Keratinocyte (primary cell): ENCODE results near the gene GLS. TPM values are rescaled to one million over a fixed set of nuclear protein-coding genes. Genes with fewer than 3 reads are reported as not detected.
A peak's percentile ranks its signal among the peaks of the same experiment; 100 is the strongest.

Source experiments
- DNase-seq: peaks from one replicate; pipeline ENCODE4 v3.0.0-alpha.2; 2011; ENCODE audit warnings: low read depth, missing footprints, low spot score
- FAIRE-seq: peaks from 2 replicates; lab custom pipeline; 2011; peaks lifted over from hg19 to GRCh38; lab: Jason Lieb, UNC
- H2AFZ ChIP-seq: 2 replicates; pipeline ENCODE4 v1.6.0; 2012; ENCODE audit warnings: low read length, control low read depth, inconsistent platforms; ENCODE audit not compliant: control insufficient read depth
- H3K27ac ChIP-seq: 2 replicates; pipeline ENCODE4 v1.5.1; 2011; ENCODE audit warnings: low read length; ENCODE audit not compliant: control insufficient read depth, insufficient read depth
- H3K27me3 ChIP-seq: 3 replicates; pipeline ENCODE4 v1.6.0; 2011; ENCODE audit warnings: low read length; ENCODE audit not compliant: control insufficient read depth, insufficient read depth; ENCODE audit errors: extremely low read depth
- H3K36me3 ChIP-seq, 2 experiments: 2 replicates in 1 of 2; 3 replicates in 1 of 2; pipeline ENCODE4 v1.5.1; 2011; ENCODE audit warnings: low read length in 2 of 2, mild to moderate bottlenecking in 1 of 2; ENCODE audit not compliant: control insufficient read depth in 2 of 2, insufficient read depth in 2 of 2; ENCODE audit errors: extremely low read depth in 1 of 2
- H3K4me1 ChIP-seq: 3 replicates; pipeline ENCODE4 v1.5.1; 2011; ENCODE audit warnings: low read length; ENCODE audit not compliant: control insufficient read depth, insufficient read depth; ENCODE audit errors: extremely low read depth
- H3K4me2 ChIP-seq: 3 replicates; pipeline ENCODE4 v1.6.0; 2011; ENCODE audit warnings: low read depth, low read length; ENCODE audit not compliant: control insufficient read depth, insufficient read depth; ENCODE audit errors: extremely low read depth
- H3K4me3 ChIP-seq, 3 experiments: fragments of 200-600 bp in 1 of 3; sonication (generic) in 1 of 3; 2 replicates in 2 of 3; 3 replicates in 1 of 3; pipeline ENCODE4 v1.5.1; 2011 to 2016; ENCODE audit warnings: low read length in 3 of 3, mild to moderate bottlenecking in 3 of 3, control low read depth in 2 of 3, inconsistent platforms in 1 of 3, low read depth in 1 of 3, mixed read lengths in 1 of 3, mixed run types in 1 of 3, moderate library complexity in 1 of 3; ENCODE audit not compliant: control insufficient read depth in 2 of 3, insufficient read depth in 2 of 3; ENCODE audit errors: extremely low read depth in 1 of 3
- H3K79me2 ChIP-seq: 2 replicates; pipeline ENCODE4 v1.6.0; 2012; ENCODE audit warnings: low read length; ENCODE audit not compliant: control insufficient read depth, insufficient read depth
- H3K9ac ChIP-seq: 3 replicates; pipeline ENCODE4 v1.6.0; 2011; ENCODE audit warnings: low read length; ENCODE audit not compliant: control insufficient read depth, insufficient read depth; ENCODE audit errors: extremely low read depth
- H3K9me1 ChIP-seq: 3 replicates; pipeline ENCODE4 v1.6.0; 2011; ENCODE audit warnings: low read length; ENCODE audit not compliant: control insufficient read depth, insufficient read depth; ENCODE audit errors: extremely low read depth
- H3K9me3 ChIP-seq: 2 replicates; pipeline ENCODE4 v1.5.1; 2012; ENCODE audit warnings: low read depth, low read length; ENCODE audit not compliant: control insufficient read depth
- H4K20me1 ChIP-seq: 3 replicates; pipeline ENCODE4 v1.6.0; 2011; ENCODE audit warnings: low read length; ENCODE audit not compliant: control insufficient read depth, insufficient read depth; ENCODE audit errors: extremely low read depth
- CTCF ChIP-seq, 3 experiments: IDR thresholded peaks in 1 of 3; conservative IDR thresholded peaks in 1 of 3; optimal IDR thresholded peaks in 1 of 3; 2 replicates in 2 of 3; 3 replicates in 1 of 3; pipeline versions ENCODE3 to v1.5.1; 2011; ENCODE audit warnings: low read length in 3 of 3, mild to moderate bottlenecking in 3 of 3, moderate library complexity in 2 of 3, control low read depth in 1 of 3, inconsistent platforms in 1 of 3; ENCODE audit not compliant: insufficient read depth in 2 of 3; ENCODE audit errors: extremely low read depth in 1 of 3
- EZH2 ChIP-seq: IDR thresholded peaks from one replicate; pipeline ENCODE4 v1.6.1; 2012; ENCODE audit warnings: inconsistent platforms, mild to moderate bottlenecking, low read length, moderate library complexity
- dilution Hi-C: fragments of 300-500 bp; cut with MboI; formaldehyde crosslinking; loops from one replicate; pipeline ENCODE4 v1.7.0; 2020; ENCODE audit warnings: low sequenced_read_pairs; ENCODE audit not compliant: extremely low pct_ligation_motif_present
- polyA plus RNA-seq, 5 experiments: library from polyadenylated mRNA; depleted of rRNA in 3 of 5; stranded (reverse) in 3 of 5; stranded (forward) in 1 of 5; unstranded in 1 of 5; fragments of >200 nt; gene quantifications; 1 replicate in 1 of 5; 2 replicates in 3 of 5; 3 replicates in 1 of 5; pipeline versions ENCODE4 v1.2.1 to v1.2.3, GENCODE V29; 2011 to 2012; ENCODE audit warnings: missing spikeins in 2 of 5, low read depth in 1 of 5, low replicate concordance in 1 of 5

Gene GLS
- polyA plus RNA-seq, 1 donor (not counting 4 experiments of a cell fraction or from before 2014, with no cell fraction given): 130 TPM

GRCh38 chr2:190881598-190882410 is 1.2 kb downstream of the GLS start:
- dilution Hi-C loops: no loop called here
- Histone ChIP-seq H3K4me3 (peak overlapping the region; percentile 55 to 99 (median 87)), H3K4me1 (peaks cover 39% of the 10 kb centered on the region), H2AFZ (peak overlapping the region; percentile 36), H3K9me3 (no peaks in the 10 kb centered on the region), H3K9ac (peak overlapping the region; percentile 96), H3K27ac (peak overlapping the region; percentile 91), H4K20me1 (peaks cover 19% of the 10 kb centered on the region), H3K9me1 (no peaks in the 10 kb centered on the region), H3K36me3 (peaks cover 2 to 7% of the 10 kb centered on the region in 2 experiments), H3K27me3 (no peaks in the 10 kb centered on the region), H3K79me2 (peaks cover 60% of the 10 kb centered on the region), H3K4me2 (peak overlapping the region; percentile 92)
- DNase-seq: no peak
- peak; percentile 79 for FAIRE-seq
- TF ChIP-seq CTCF (optimal IDR thresholded peaks at IDR 0.05 in 1 of 3, IDR thresholded peaks at IDR 0.05 in 1 of 3, conservative IDR thresholded peaks at IDR 0.05 in 1 of 3; ENCODE audit: extremely low read depth in 1 of 3, insufficient read depth in 2 of 3, low read length in 3 of 3) (no peak), EZH2 (no peak)

GRCh38 chr2:190882411-190882766 is 1.8 kb downstream of the GLS start:
- peak overlapping the region; percentile 92 for H3K4me2 ChIP-seq
- peaks cover 19% of the 10 kb centered on the region for H4K20me1 ChIP-seq
- peak overlapping the region; percentile 96 for H3K9ac ChIP-seq
- dilution Hi-C loops: no loop called here
- H3K36me3 ChIP-seq: peaks cover 2 to 7% of the 10 kb centered on the region in 2 experiments
- H3K27ac ChIP-seq: peak overlapping the region; percentile 91
- H3K4me3 ChIP-seq: peak overlapping the region; percentile 55 to 99 (median 87)
- H3K9me3 ChIP-seq: no peaks in the 10 kb centered on the region
- no peaks in the 10 kb centered on the region for H3K27me3 ChIP-seq
- no peaks in the 10 kb centered on the region for H3K9me1 ChIP-seq
- H3K4me1 ChIP-seq: peaks cover 41% of the 10 kb centered on the region
- no peak for DNase-seq
- no peak for TF ChIP-seq CTCF (optimal IDR thresholded peaks at IDR 0.05 in 1 of 3, IDR thresholded peaks at IDR 0.05 in 1 of 3, conservative IDR thresholded peaks at IDR 0.05 in 1 of 3; ENCODE audit: extremely low read depth in 1 of 3, insufficient read depth in 2 of 3, low read length in 3 of 3)
- TF ChIP-seq EZH2: no peak
- H3K79me2 ChIP-seq: peaks cover 66% of the 10 kb centered on the region
- no peak overlapping the region for H2AFZ ChIP-seq
- no peak for FAIRE-seq
